ENCODE results near the gene FRRS1. TPM values are rescaled to one million over a fixed set of nuclear protein-coding genes. Genes with fewer than 3 reads are reported as not detected.

The FRRS1 gene, protein sequence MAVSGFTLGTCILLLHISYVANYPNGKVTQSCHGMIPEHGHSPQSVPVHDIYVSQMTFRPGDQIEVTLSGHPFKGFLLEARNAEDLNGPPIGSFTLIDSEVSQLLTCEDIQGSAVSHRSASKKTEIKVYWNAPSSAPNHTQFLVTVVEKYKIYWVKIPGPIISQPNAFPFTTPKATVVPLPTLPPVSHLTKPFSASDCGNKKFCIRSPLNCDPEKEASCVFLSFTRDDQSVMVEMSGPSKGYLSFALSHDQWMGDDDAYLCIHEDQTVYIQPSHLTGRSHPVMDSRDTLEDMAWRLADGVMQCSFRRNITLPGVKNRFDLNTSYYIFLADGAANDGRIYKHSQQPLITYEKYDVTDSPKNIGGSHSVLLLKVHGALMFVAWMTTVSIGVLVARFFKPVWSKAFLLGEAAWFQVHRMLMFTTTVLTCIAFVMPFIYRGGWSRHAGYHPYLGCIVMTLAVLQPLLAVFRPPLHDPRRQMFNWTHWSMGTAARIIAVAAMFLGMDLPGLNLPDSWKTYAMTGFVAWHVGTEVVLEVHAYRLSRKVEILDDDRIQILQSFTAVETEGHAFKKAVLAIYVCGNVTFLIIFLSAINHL
- 1.4 to 2.0 TPM (median 1.6 TPM) in 5 replicates for total RNA-seq (2022; extraction: Qiagen RNA extraction)

DNA sequence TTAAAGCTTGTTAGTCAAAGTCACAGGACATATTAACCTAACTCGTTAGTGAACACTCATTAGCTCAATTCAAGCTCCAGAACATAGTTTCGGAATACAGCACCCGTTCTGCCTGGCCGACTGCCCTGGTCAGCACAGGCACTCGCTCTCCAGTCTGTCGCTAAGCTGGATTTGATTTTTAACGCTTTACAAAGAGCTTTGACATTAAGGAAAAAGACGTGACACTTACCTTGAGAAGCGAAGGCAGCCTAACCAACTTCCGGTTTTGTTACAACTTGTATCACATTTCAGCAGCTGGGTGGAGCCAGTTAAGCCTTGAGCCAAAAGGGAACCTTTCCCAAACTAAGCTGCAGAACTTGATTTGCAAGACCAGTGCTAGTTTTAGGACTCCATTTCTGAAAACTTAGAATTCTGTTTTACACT lies at the start of gene FRRS1:
FRRS1 (minus strand) TSS at position 258 of the 423 bp plus-strand sequence. CDS start 17,867 bp downstream, outside the sequence.

Other genes with a start within 250 kb of the FRRS1 start
- gene PALMD, start 120.5 kb downstream of the FRRS1 start, total RNA-seq (2022; extraction: Qiagen RNA extraction): 0.21 to 0.30 TPM (median 0.25 TPM) in 5 replicates
- 2.7 to 3.9 TPM (median 3.4 TPM) in 5 replicates for gene AGL, start 83.7 kb upstream of the FRRS1 start, total RNA-seq (2022; extraction: Qiagen RNA extraction)
- gene SLC35A3, start 203.4 kb upstream of the FRRS1 start, total RNA-seq (2022; extraction: Qiagen RNA extraction): 7.3 to 12.2 TPM (median 10.9 TPM) in 5 replicates